Activated CD4-positive, alpha-beta T cell treated with anti-CD3 and anti-CD28 coated beads, Interleukin-2, Interleukin-4, amounts not matched to agents 100 ng/mL and 50 ng/mL, durations not matched to agents 16 hours and 8 hours (primary cell): ENCODE results near the gene CNOT6.

Experiments used
- DNase-seq: peaks from one replicate; pipeline ENCODE4 v3.0.0-alpha.2; 2020; ENCODE audit warnings: low spot score

Gene CNOT6

DNA sequence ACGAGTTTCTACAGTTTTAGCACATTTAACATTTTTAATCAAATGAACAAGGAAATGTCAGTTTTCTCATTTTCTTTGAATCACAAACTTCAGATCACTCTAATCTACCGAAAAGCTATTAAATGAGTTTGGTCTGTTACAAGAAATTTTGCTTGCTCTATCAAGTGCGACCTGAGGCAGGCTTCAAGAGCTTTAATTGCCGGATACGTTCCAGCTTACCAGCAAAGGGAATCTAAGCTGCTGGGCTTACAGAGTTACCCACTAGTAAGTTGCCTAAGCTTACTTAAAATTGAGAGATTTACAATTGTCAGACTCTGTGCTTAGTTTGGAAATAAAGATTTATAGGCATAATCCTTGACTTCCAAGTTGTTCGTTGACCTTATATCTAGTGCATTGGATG lies 86.5 kb downstream of the CNOT6 start:
- no peak for DNase-seq

DNA sequence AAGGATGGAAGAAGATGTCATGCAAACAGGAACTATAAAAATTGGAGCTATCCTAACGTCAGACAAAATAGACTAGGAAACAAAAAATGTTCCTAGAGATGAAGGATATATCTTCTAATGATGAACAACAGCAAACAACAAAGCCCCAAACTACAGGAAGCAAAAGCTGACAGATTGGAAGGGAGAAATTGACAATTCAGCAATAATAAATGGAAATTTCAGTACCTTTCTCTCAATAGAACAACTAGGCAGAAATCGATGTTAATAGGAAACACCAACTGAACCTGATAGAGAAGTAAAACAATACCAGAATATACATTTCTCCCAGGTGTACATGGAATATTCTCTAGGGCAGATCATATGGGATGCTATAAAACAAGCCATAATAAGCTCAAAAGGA lies 89.6 kb downstream of the CNOT6 start:
- DNase-seq = no peak

DNA sequence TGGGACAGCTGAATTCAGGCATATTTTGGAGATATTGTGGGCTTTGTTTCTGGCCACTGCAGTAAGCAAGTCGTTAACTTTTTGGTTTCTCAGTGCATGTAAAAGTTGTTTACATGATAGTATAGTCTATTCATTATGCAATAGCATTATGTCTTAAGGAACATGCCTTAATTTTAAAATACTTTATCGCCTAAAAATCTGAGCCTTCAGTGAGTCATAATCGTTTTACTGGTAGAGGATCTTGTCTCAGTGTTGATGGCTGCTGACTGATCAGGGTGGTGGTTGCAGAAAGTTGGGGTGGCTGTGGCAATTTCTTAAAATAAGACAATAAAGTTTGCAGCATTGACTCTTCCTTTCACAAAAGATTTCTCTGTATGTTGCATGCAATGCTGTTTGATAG lies 92.0 kb downstream of the CNOT6 start:
- no peak for DNase-seq

DNA sequence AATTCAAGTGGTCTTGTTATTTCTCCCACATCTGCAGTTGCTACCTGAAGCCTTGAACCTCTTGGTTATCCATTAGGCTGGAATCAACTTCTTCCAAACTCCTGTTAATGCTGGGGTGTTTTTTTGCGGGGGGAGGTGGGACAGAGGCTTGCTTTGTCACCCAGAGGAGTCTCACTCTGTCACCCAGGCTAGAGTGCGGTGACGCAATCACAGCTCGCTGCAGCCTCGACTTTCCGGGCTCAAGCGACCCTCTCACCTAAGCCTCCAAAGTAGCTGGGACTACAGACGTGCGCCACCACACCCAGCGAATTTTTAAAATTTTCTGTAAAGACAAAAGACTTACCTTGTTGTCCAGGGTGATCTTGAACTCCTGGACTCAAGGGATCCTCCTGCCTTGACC lies 92.7 kb downstream of the CNOT6 start:
- DNase-seq = no peak

DNA sequence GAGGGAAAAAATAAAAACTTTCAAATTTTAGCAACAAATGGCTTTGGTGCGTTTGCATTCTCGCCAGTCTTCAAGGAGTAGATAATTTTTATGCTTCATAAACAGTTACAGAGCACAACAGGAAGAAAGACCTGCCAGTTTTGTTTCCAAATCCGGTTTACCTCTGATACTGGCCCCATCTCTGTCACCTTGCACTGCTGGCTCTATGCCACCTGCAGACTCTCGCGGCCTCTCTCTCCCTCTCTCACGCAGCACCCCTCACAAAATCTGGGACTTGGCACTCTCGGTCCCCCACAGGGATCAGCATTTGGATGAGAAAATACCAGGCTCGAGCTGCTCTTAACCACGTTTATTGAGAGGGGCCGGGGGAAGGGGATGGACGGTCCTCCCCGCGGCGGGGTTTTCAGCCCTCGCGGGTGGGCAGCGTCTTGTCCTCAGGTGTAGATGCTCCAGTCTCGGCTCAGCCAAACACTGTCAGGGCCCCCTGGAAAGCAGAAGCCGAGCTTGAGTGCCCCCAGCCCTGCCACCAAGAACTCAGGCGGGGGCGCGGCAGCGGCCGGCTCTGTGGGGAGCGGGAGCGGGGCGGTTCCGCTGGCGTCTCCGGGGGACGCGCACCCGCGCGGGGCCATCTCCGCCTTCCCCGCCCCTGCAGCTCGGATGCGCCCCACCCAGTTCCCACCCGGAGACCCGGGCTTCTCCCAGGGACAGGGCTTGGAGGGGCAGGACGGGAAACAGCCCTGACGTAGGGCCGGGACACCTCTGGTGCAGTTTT lies 95.8 kb downstream of the CNOT6 start:
- no peak for DNase-seq

DNA sequence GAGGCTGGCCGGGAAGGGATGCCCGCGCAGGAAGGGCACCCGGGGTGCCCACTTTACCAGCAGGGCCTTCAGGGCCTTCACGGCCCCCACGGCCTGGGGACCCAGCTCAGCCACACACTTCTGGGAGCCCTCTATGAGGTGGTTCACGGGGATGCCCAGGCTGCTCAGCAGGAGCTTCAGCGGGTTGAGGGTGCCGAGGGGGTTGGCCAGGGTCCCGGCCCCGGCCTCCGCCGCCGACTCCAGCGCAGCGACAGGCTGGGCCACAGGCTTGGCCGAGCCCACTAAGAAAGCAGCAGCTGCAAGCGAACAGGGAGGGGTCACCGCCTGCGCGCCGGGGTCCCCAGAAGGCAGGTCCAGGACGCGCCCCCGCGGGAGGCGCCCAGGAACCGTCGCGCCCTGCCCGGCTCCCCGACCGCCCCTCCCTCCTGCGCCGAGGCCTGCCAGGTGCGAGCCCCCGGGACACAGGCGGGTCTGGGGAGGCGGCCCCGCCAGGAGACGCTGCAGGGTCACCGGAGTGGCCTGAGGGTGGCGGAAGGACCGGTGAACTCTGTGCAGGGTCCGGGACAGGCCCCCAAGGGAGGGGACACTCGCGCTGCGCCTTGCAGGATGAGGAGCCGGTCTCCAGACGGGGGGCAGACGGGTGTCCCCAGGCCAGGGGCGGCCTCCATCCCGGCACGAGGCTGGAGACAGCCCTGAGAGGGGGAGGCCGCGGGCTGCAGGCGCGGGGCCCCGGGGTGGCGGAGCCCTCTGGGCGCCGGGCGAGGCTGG lies 96.5 kb downstream of the CNOT6 start:
- DNase-seq = no peak

DNA sequence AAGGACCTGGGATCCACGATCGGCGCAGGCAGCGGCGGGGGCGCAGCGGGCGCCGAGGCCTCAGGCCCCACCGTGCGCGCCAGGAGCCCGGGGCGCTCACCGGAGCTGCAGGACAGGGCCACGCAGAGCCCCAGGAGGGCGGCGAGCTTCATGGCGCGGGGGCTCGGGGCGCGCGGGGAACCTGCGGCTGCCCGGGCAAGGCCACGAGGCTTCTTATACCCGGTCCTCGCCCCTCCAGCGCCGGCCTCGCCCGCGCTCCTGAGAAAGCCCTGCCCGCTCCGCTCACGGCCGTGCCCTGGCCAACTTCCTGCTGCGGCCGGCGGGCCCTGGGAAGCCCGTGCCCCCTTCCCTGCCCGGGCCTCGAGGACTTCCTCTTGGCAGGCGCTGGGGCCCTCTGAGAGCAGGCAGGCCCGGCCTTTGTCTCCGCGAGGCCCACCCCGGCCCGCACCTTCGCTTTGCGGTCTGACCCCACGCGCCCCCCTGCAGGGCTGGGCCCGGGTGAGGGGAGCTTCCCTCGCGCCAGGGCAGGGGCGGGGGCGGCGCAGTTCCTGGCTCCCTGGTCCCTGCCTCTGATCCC lies 97.2 kb downstream of the CNOT6 start, which contains the start of gene SCGB3A1:
Gene SCGB3A1, minus strand, starts transcription at position 189 of the 577 bp plus-strand sequence. Its CDS starts 37 bp downstream, at position 152.
- DNase-seq = no peak

DNA sequence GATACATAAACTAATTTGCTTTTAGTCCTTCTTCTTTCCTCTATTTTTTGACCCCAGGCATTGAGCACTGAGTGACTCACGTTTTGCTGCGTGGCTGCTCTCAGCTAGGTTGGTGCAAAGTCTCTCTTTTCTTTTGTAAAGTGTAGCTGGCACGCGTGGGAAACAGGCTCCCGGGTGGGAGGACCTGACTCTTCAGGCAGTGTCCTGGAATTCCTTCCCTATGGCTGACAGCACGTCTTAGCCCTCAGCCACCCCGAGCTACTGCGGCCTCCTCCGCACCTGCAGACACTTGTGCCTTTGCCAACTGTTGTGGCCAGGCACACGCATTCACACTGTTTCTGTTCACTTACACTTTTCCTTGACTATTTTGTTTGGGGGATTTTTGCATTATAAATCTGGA lies 98.0 kb downstream of the CNOT6 start:
- no peak for DNase-seq

DNA sequence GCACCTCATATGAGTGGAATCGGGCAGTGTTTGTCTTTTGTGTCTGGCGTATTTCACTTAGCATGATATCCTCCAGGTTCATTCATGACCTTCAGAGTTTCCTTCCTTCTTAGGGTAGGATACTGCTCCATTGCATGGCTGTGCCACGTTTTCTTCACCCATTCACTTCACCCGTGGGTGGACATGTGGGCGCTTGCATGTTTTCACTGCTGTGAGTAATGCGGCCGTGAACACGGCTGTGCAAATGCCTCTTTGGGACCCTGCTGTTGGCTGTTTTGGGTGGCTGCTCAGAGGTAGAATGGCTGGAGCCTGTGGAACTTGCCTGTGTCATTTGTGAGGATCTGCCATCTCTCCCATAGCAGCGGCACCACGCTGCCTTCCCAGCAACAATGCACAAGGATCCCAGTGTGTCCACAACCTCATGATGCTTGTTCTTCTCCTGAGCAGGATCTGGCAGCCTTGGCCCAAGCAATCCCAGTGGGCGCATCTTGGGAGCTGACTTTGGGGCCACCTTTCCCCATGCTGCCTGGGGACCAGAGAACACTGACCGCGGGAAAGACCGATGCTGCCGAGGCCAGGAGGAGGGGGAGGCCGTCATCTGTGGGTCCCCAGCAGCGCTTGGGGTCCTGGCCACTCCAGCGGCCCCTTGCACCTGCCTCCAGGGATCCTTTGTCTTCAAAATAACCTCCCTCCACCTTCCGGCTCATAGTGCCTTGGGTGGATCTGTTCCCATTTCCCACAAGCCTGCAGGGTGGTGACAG lies 99.4 kb downstream of the CNOT6 start:
- no peak for DNase-seq

DNA sequence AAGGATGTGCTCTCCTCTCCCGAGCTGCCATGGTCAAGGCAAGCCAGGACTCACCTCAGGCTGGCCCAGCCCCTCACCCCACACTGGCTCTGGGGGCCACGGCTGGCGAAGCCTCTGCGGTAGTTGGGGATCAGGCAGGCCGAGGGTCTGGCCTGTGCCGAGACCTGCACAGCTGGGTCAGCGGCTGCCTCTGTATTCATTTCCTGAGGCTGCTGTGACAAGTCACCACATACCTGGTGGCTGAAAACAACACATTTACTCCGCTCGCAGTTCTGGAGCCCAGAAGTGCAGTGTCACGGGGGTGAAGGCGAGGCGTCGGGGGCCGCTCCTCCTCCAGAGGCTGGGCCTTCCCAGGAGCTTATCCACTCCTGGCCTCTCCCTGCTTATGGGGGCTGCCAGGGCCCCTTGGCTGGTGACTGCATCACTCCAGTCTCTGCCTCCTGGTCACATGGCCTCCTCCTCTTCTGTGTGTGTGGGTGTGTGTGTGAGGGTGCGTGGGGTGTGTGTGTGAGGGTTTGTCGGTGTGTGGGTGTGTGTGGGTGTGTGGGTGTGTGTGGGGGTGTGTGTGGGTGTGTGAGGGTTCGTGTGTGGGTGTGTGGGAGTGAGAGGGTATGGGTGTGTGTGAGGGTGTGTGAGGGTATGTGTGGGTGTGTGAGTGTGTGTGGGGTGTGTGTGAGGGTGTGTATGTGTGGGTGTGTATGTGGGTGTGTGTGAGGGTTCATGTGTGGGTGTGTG lies 100.3 kb downstream of the CNOT6 start:
- no peak for DNase-seq

DNA sequence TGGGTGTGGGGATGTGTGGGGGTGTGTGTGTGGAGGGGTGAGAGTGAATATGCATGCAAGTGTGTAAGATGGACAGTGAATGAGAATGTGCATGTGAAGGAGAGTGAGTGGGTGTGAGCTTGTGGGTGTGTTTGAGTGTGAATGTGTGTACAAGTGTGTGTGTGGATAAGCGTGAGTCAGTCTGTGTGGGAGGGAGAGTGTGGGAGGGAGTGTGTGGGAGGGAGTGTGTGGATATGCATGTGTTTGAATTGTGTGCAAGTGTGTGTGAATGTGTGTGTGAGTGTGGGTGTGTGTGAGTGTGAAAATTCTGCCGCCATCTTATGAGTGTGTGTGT lies 100.8 kb downstream of the CNOT6 start:
- DNase-seq = no peak

DNA sequence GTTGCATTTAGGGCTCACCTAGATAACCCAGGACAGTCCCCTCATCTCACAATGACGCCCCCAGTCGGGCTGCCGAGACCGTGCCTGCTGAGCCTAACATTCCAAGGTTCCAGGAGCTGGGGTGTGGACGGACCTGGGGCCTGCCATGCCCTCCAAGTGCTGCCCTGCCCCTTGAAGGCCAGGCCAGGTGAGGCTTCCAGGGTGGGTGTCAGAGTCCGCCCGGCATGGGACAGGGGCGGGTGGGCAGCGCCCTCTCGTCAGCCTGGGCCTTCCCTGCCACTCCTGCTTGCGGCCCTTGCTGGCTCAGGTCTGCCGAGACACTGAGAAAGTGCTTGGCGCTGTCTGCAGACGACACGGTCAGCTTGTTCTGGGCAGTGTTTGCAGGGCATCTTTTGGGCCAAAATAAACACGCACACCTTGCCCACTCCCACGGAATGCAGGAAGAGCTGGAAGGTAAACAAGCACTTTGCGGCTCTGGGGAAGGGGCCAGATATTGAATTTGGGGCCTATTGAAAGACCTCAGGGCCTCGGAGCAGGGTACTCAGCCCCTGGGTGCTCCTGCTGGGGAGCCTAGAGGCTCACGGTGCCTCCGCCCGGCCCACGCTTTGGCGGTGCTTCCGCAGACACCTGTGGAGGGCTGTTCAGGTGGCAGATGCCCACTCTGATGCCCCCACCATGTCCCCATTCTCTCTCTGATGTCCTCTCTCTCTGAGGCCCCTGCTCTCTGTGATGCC lies 101.4 kb downstream of the CNOT6 start:
- no peak for DNase-seq

DNA sequence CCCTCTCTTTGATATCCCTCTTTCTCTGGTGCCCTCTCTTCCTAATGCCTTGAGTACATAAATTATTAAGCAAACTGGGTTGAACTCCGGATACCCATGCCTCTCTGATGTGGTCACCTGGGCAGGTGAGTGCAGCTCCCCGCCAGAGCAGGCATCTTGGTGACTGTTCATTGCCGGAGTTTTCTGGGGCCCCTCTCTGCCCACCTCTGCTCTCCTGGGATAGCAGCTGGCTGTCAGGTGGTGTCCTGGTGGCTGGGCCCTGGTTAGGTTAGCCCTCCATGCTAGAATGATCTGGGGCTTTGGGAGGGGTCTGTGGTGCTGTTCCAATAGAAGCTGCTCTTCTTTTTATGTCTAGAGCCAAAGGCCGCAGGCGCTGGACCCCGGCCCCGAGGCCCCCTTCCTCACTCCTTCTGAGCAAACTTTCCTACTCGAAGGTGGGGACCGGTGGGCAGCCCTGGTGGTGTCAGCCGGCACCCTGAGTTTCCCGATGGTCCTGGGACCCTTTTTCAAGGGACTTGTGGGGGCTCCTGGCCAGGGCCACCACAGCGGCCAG lies 102.0 kb downstream of the CNOT6 start:
- DNase-seq = no peak

DNA sequence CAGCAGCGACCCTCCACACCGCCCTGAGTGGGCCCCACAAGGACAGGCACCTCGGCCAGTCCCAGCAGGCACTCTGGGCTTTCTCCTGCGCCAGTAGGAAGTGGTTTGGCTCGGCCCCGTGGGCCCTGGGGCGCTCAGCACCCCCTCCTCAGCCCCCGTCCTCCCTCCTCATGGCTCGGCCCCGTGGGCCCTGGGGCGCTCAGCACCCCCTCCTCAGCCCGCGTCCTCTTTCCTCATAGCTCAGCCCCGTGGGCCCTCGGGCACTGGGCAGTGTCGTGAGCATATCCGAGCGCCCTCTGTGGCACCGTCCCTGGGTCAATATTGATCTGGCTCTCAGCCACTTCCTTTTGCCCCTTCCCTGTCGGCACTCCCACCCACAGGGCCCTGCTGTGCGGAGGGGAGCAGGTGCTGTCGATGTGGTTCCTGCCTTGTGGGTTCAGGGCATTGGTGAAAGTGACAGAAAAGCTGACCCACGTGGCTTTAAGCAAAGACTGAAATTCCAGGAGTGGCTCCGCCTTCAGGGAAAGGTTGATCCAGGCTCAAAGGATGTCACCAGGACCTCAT lies 102.6 kb downstream of the CNOT6 start:
- DNase-seq = no peak

DNA sequence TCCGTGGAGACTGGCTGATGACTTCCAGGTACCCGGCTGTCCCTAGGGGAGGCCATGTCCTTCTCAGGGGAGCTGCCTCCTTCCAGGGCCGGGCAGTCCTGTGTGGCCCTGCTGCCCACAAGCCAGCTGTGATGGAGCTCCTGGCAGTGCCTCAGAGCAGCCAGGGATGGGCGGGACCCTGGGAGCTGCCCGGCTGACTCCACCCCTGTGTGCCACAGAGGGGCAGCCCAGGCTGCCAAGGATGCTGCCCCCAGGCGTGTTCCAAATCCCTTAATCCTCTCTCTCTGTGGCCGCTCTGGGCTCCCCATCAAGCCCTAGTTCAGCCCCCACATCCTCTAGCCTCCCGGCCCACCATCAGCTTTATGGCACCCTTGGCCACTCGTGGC lies 104.1 kb downstream of the CNOT6 start:
- no peak for DNase-seq

DNA sequence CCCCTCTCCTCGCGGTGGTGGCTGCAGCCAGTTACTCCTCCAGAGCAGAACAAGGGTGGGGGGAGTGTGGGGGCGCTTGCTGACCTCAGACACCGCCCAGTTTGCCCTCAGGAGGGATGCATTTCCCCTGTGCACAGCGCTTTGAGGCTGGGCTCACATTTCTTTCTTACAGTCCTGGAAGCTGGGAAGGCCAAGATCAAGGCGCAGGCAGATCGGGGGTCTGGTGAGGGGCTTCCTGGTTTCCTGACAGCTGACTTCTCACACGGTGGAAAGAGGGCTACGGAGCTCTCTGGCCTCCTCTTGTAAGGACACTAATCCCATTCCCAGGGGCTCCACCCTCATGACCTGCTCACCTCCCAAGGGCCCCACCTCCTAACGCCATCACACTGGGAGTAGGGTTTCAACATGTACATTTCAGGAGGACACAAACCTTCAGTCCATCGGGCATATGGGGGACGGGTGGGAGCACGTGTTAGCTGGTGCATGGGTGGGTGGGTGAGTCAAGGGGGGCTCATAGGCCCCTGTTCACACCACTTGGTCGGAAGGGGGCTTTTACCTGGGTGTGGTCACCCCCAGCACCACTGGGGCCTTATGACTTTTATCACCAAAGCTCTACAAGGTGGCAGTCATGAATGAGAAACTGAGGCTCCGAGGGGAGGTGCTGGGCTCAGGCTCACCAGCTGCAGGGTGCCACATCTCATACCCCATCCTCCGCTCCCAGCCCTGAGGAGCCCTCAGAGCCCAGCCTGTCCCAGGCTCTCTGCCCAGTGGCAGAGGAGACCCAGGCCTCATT lies 104.8 kb downstream of the CNOT6 start:
- no peak for DNase-seq

DNA sequence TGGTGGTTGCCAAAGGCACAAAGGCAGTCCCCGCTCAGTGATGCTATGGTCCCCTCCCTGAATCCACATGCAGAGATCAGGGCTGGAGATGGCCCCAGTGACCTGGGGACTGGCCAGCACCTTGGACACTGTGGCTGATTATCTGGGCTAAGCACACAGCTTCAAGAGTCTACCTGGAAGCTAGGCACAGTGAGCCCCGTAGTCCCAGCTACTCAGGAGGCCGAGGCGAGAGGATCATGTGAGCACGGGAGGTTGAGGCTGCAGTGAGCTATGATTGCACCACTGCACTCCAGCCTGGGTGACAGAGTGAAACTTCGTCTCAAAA lies 105.4 kb downstream of the CNOT6 start:
- no peak for DNase-seq

DNA sequence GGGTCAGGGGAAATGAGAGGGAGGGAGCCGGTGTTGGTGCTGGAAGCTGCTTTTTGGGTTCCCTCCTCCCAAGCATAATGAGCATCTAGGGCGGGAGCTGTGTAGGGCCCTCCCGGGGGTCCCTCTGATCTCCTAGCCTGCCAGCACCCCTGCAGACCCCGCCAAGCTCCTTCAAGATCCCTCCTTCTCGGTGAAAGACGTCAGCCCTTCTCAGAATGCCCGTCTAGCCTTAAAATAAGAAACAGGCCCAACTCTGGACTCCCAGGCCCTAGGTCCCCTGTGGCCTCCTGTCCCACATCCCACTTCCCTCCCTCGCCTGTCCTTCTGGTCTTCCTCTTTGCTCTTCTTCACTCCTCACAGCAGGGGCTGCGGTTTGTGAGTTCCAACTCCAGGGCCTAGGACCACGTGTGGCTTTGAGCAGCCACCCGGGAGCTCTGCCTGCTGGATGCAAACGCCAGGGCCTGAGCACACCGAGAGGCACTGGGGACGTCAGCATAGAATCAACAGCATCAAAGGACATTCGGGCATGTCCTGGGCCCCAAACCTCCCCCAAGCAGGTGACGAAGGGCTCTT lies 105.9 kb downstream of the CNOT6 start:
- DNase-seq = no peak

DNA sequence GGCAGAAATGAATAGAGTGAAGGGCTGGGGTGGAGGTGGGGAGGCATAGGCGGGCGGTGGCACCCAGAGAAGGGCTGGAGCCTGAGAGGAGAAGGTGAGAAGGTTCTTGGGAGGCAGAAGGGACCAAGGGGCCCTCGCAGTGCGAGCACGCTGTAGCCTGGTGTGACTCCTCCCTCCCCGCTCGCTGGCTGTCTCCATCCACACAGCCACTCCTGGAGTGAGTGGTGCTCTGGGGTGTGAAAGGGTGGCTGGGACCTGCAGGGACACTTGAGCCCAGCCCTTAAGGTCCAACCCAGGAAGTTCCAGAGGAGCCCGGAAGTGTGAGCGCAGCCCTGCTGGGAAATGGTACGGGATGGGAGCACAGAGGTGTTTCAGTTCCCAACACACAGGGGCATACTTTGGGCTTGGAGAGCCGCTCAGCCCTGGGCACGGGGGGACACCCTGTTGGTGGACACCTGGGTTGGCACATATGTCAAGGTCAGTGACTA lies 106.4 kb downstream of the CNOT6 start:
- DNase-seq = no peak
